GM12878 (cell line): ENCODE measurements around the gene PPIG. TPM values are rescaled to one million over a fixed set of nuclear protein-coding genes. Genes with fewer than 3 reads are reported as not detected.
A peak's percentile ranks its signal among the peaks of the same experiment; 100 is the strongest.

Source experiments
- ATAC-seq: fragments of 200-7000 bp; cut with Tn5 transposase; 3 replicates; pipeline ENCODE4 v1.9.1; 2020; ENCODE audit warnings: mild to moderate bottlenecking, moderate library complexity
- BruUV-seq: library from RNA; stranded (reverse); fragments of 400-500 nt; replicated peaks from 2 replicates; lab custom pipeline; 2021; lab: Mats Ljungman, UMichigan
- CTCF ChIA-PET: fragments of 300-600 bp; sonication (Branson Sonifier 250); formaldehyde crosslinking; extraction: SDS; loops from one replicate; lab custom pipeline; 2021; ENCODE audit warnings: inconsistent platforms; lab: Yijun Ruan, JAX
- POLR2A ChIA-PET: fragments of 350-600 bp; formaldehyde crosslinking; extraction: SDS; loops from one replicate; lab custom pipeline; 2021; ENCODE audit warnings: inconsistent platforms; lab: Charles Lee
- RAD21 ChIA-PET: fragments of 300-600 bp; sonication (Branson Sonifier 250); formaldehyde crosslinking; loops from one replicate; lab custom pipeline; 2023; ENCODE audit warnings: antibody characterized with exemption; ENCODE audit not compliant: unreplicated experiment; lab: Charles Lee
- SMC1A ChIA-PET: fragments of 300-600 bp; sonication (Branson Sonifier 250); formaldehyde crosslinking; loops from one replicate; lab custom pipeline; 2023; ENCODE audit not compliant: unreplicated experiment, uncharacterized antibody; lab: Charles Lee
- DNase-seq: peaks from one replicate; pipeline ENCODE4 v3.0.0-alpha.2; 2011; ENCODE audit warnings: low read depth, low spot score
- FAIRE-seq: peaks from 3 replicates; lab custom pipeline; 2011; peaks lifted over from hg19 to GRCh38; lab: Jason Lieb, UNC
- H2AFZ ChIP-seq: 2 replicates; pipeline ENCODE4 v1.6.0; 2011; ENCODE audit warnings: low read depth, low read length, control low read depth; ENCODE audit not compliant: control insufficient read depth
- H3K27ac ChIP-seq: 2 replicates; pipeline ENCODE4 v1.5.1; 2011; ENCODE audit warnings: control low read depth; ENCODE audit not compliant: control insufficient read depth, insufficient read depth
- H3K27me3 ChIP-seq, 2 experiments: replicated peaks in 1 of 2; 2 replicates each; pipeline versions ENCODE4 v1.6.0 to v1.6.1; 2011; ENCODE audit warnings: low read length in 1 of 2; ENCODE audit not compliant: control insufficient read depth in 2 of 2, insufficient read depth in 2 of 2
- H3K36me3 ChIP-seq, 2 experiments: 2 replicates each; pipeline ENCODE4 v1.5.1; 2011; ENCODE audit warnings: low read length in 1 of 2; ENCODE audit not compliant: control insufficient read depth in 2 of 2, insufficient read depth in 2 of 2
- H3K4me1 ChIP-seq: 2 replicates; pipeline ENCODE4 v1.6.1; 2011; ENCODE audit warnings: mild to moderate bottlenecking, low read length, moderate library complexity, mixed read lengths; ENCODE audit not compliant: control insufficient read depth, insufficient read depth
- H3K4me2 ChIP-seq: 2 replicates; pipeline ENCODE4 v1.6.0; 2011; ENCODE audit warnings: control low read depth; ENCODE audit not compliant: control insufficient read depth, insufficient read depth
- H3K4me3 ChIP-seq: fragments of 200-600 bp; sonication (generic); 2 replicates; pipeline ENCODE4 v1.5.1; 2016
- H3K79me2 ChIP-seq: 2 replicates; pipeline ENCODE4 v1.6.0; 2011; ENCODE audit warnings: low read length; ENCODE audit not compliant: control insufficient read depth, insufficient read depth
- H3K9ac ChIP-seq: 2 replicates; pipeline ENCODE4 v1.8.0; 2011; ENCODE audit warnings: low read length, control low read depth, mixed read lengths; ENCODE audit not compliant: control insufficient read depth, insufficient read depth
- H3K9me3 ChIP-seq: replicated peaks from 3 replicates; pipeline ENCODE4 v1.5.1; 2011; ENCODE audit warnings: mild to moderate bottlenecking, low read length; ENCODE audit not compliant: control insufficient read depth, insufficient read depth
- H4K20me1 ChIP-seq: 2 replicates; pipeline ENCODE4 v1.6.0; 2011; ENCODE audit not compliant: control insufficient read depth, insufficient read depth
- BACH1 ChIP-seq: fragments of 450-650 bp; IDR thresholded peaks from 2 replicates; pipeline ENCODE4 v1.6.1; 2017; ENCODE audit warnings: mild to moderate bottlenecking, borderline replicate concordance
- CBFB ChIP-seq: IDR thresholded peaks from 2 replicates; pipeline ENCODE4 v1.6.1; 2016; ENCODE audit warnings: antibody characterized with exemption, low read depth
- CBX5 ChIP-seq: sonication (generic); IDR thresholded peaks from 2 replicates; pipeline ENCODE4 v1.6.1; 2016; ENCODE audit warnings: low read depth, moderate library complexity, mild to moderate bottlenecking, inconsistent platforms
- CHD1 ChIP-seq: IDR thresholded peaks from 2 replicates; pipeline ENCODE4 v1.6.1; 2012; ENCODE audit warnings: low read depth, low read length, improper control_type of control experiment
- CHD2 ChIP-seq: IDR thresholded peaks from 2 replicates; pipeline ENCODE4 v1.6.1; 2011; ENCODE audit warnings: low read depth, low read length, improper control_type of control experiment, borderline replicate concordance
- HDAC2 ChIP-seq: fragments of 200-600 bp; sonication (generic); IDR thresholded peaks from 2 replicates; pipeline ENCODE4 v1.6.1; 2017
- IRF4 ChIP-seq: IDR thresholded peaks from 2 replicates; pipeline ENCODE4 v1.6.1; 2011; ENCODE audit warnings: low read depth, low read length
- MEF2A ChIP-seq: IDR thresholded peaks from 2 replicates; pipeline ENCODE4 v1.6.1; 2011; ENCODE audit warnings: low read depth, mild to moderate bottlenecking, low read length, moderate library complexity; ENCODE audit not compliant: insufficient read depth
- NFYA ChIP-seq: IDR thresholded peaks from 2 replicates; pipeline ENCODE4 v1.6.1; 2011; ENCODE audit warnings: low read depth, mild to moderate bottlenecking, low read length, improper control_type of control experiment, borderline replicate concordance
- NR2C1 ChIP-seq: fragments of 450-650 bp; IDR thresholded peaks from 2 replicates; pipeline ENCODE4 v1.6.1; 2017; ENCODE audit warnings: antibody characterized with exemption, mild to moderate bottlenecking, moderate library complexity
- RFX5 ChIP-seq: IDR thresholded peaks from 2 replicates; pipeline ENCODE4 v1.6.1; 2011; ENCODE audit warnings: low read depth, low read length, improper control_type of control experiment
- SREBF2 ChIP-seq: IDR thresholded peaks from 2 replicates; pipeline ENCODE4 v1.6.1; 2012; ENCODE audit warnings: mild to moderate bottlenecking, low read length
- STAT3 ChIP-seq: IDR thresholded peaks from 2 replicates; pipeline ENCODE4 v1.6.1; 2011; ENCODE audit warnings: low read depth, low read length, improper control_type of control experiment
- TBL1XR1 ChIP-seq: IDR thresholded peaks from 2 replicates; pipeline ENCODE4 v1.6.1; 2012; ENCODE audit warnings: low read depth, low read length, improper control_type of control experiment
- WRNIP1 ChIP-seq: IDR thresholded peaks from 2 replicates; pipeline ENCODE4 v1.6.1; 2011; ENCODE audit warnings: low read depth, low read length, improper control_type of control experiment, borderline replicate concordance
- WGBS: methylation state at CpG from one replicate; pipeline ENCODE4 v1.1.6; 2016; ENCODE audit warnings: low lambda C conversion rate; ENCODE audit not compliant: insufficient replicate concordance, insufficient coverage; ENCODE audit errors: missing lambda C conversion rate; 5-methylcytosine and 5-hydroxymethylcytosine counted together
- in situ Hi-C: fragments of 300-500 bp; cut with MboI; formaldehyde crosslinking; loops from 9 replicates; pipeline ENCODE4 v1.14.3; 2018; ENCODE audit warnings: mixed read lengths
- intact Hi-C: fragments of 100-400 bp; cut with micrococcal nuclease; formaldehyde crosslinking; loops from one replicate; pipeline ENCODE4 v1.14.2; 2022; ENCODE audit not compliant: unreplicated experiment
- polyA plus RNA-seq, 11 experiments: library from polyadenylated mRNA; depleted of rRNA in 4 of 11; unstranded in 6 of 11; stranded (reverse) in 5 of 11; fragments of >200 nt; fragmentation: Nextera tagmentation in 4 of 11; fragmentation: Illumina TruSeq in 1 of 11; extraction: Ambion mirVana in 4 of 11; extraction: Trizol in 1 of 11; gene quantifications; 1 replicate in 1 of 11; 2 replicates in 10 of 11; pipeline versions ENCODE4 v1.2.1 to v1.2.3, GENCODE V29; 2011 to 2016; ENCODE audit warnings: inconsistent platforms in 2 of 11, missing spikeins in 2 of 11, low read depth in 1 of 11
- total RNA-seq, 4 experiments: library from RNA; depleted of rRNA in 3 of 4; stranded (reverse); fragments of >200 nt in 3 of 4; fragmentation: Illumina TruSeq in 1 of 4; extraction: Trizol in 1 of 4; gene quantifications; 2 replicates each; pipeline versions ENCODE4 v1.2.1 to v1.2.3, GENCODE V29; 2013 to 2021
- TF ChIP-seq, protein P1 (sequence below): fragments of 450-650 bp; IDR thresholded peaks from 2 replicates; pipeline ENCODE4 v1.6.1; 2016; ENCODE audit warnings: mild to moderate bottlenecking
- TF ChIP-seq, protein P2 (sequence below): fragments of 450-650 bp; IDR thresholded peaks from 2 replicates; pipeline ENCODE4 v1.6.1; 2014; ENCODE audit warnings: mild to moderate bottlenecking
- TF ChIP-seq, protein P3 (sequence below): IDR thresholded peaks from 2 replicates; pipeline ENCODE4 v1.6.1; 2011; ENCODE audit warnings: mild to moderate bottlenecking, low read depth, low read length, moderate library complexity; ENCODE audit not compliant: insufficient replicate concordance
- TF ChIP-seq, protein P4 (sequence below): fragments of 450-650 bp; IDR thresholded peaks from 2 replicates; pipeline ENCODE4 v1.6.1; 2017; ENCODE audit warnings: low read depth, mild to moderate bottlenecking, moderate library complexity

Gene PPIG
- total and polyA plus RNA-seq, 10 of the 15 experiments (the other 5 are each of a cell fraction or from before 2014, with no cell fraction given), result 22.3 to 147 (median 95.2) TPM

DNA sequence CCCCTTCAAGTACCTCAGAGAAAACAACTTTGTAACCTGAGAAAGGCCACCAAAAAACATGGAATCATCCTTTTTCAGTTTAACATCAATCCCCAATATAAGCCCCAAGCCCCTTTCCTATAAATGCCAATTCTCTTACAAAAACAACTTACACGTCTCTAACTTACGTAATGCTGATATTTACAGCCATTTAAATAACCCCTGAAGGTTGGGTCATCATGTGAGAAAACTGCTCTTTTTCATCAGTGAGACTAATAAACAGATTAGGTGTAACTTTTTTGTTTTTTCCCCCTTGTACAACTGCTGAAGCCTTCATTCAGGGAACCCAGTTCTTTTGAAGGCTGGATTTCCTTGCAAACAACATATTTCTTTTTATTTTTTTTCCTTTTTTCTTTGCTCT, 14.2 kb upstream of the PPIG start:
- no peaks in the 10 kb centered on the region for H3K27me3 ChIP-seq
- ChIA-PET SMC1A (no interaction called here), CTCF (no interaction called here), POLR2A (no interaction called here), RAD21 (no interaction called here)
- peaks cover 0 to 7% of the 10 kb centered on the region in 2 experiments; a peak in 2 of 4 replicates for H3K36me3 ChIP-seq
- 100% methylated on average over 2 of the region's 2 CpGs for WGBS
- H3K9me3 ChIP-seq, result peaks cover 2% of the 10 kb centered on the region; the same call in 2 of the 3 replicates
- no peak for DNase-seq
- no peak overlapping the region for H3K27ac ChIP-seq
- peaks cover 43% of the 10 kb centered on the region for H3K79me2 ChIP-seq
- no peak overlapping the region for H2AFZ ChIP-seq
- no peaks in the 10 kb centered on the region for H3K4me1 ChIP-seq
- intact Hi-C loops, result no loop called here
- no peak overlapping the region for H3K9ac ChIP-seq
- no TSS peak for BruUV-seq
- no peak for ATAC-seq
- H3K4me3 ChIP-seq, result peak overlapping the region; percentile 58; the same call in 1 of the 2 replicates
- no peaks in the 10 kb centered on the region for H4K20me1 ChIP-seq
- H3K4me2 ChIP-seq, result peak overlapping the region; percentile 71; the same call in 1 of the 2 replicates
- in situ Hi-C loops, result no loop called here
- FAIRE-seq, result no peak
- TF ChIP-seq NR2C1, result no peak
- no peak for TF ChIP-seq MEF2A
- TF ChIP-seq, protein P1, sequence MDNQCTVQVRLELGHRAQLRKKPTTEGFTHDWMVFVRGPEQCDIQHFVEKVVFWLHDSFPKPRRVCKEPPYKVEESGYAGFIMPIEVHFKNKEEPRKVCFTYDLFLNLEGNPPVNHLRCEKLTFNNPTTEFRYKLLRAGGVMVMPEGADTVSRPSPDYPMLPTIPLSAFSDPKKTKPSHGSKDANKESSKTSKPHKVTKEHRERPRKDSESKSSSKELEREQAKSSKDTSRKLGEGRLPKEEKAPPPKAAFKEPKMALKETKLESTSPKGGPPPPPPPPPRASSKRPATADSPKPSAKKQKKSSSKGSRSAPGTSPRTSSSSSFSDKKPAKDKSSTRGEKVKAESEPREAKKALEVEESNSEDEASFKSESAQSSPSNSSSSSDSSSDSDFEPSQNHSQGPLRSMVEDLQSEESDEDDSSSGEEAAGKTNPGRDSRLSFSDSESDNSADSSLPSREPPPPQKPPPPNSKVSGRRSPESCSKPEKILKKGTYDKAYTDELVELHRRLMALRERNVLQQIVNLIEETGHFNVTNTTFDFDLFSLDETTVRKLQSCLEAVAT, result no peak
- TF ChIP-seq TBL1XR1, result no peak
- TF ChIP-seq, protein P2, sequence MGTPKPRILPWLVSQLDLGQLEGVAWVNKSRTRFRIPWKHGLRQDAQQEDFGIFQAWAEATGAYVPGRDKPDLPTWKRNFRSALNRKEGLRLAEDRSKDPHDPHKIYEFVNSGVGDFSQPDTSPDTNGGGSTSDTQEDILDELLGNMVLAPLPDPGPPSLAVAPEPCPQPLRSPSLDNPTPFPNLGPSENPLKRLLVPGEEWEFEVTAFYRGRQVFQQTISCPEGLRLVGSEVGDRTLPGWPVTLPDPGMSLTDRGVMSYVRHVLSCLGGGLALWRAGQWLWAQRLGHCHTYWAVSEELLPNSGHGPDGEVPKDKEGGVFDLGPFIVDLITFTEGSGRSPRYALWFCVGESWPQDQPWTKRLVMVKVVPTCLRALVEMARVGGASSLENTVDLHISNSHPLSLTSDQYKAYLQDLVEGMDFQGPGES, result no peak
- no peak for TF ChIP-seq SREBF2
- TF ChIP-seq WRNIP1, result no peak
- TF ChIP-seq, protein P3, sequence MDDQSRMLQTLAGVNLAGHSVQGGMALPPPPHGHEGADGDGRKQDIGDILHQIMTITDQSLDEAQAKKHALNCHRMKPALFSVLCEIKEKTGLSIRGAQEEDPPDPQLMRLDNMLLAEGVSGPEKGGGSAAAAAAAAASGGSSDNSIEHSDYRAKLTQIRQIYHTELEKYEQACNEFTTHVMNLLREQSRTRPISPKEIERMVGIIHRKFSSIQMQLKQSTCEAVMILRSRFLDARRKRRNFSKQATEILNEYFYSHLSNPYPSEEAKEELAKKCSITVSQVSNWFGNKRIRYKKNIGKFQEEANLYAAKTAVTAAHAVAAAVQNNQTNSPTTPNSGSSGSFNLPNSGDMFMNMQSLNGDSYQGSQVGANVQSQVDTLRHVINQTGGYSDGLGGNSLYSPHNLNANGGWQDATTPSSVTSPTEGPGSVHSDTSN, result no peak
- TF ChIP-seq, protein P4, sequence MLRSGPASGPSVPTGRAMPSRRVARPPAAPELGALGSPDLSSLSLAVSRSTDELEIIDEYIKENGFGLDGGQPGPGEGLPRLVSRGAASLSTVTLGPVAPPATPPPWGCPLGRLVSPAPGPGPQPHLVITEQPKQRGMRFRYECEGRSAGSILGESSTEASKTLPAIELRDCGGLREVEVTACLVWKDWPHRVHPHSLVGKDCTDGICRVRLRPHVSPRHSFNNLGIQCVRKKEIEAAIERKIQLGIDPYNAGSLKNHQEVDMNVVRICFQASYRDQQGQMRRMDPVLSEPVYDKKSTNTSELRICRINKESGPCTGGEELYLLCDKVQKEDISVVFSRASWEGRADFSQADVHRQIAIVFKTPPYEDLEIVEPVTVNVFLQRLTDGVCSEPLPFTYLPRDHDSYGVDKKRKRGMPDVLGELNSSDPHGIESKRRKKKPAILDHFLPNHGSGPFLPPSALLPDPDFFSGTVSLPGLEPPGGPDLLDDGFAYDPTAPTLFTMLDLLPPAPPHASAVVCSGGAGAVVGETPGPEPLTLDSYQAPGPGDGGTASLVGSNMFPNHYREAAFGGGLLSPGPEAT, result no peak
- no peak for TF ChIP-seq CBFB
- no peak for TF ChIP-seq STAT3
- no peak for TF ChIP-seq IRF4
- no peak for TF ChIP-seq CHD1
- TF ChIP-seq CBX5, result no peak
- no peak for TF ChIP-seq RFX5
- TF ChIP-seq BACH1, result no peak
- TF ChIP-seq CHD2, result no peak
- no peak for TF ChIP-seq NFYA
- TF ChIP-seq HDAC2, result no peak
